Measurements from ENCODE around the gene MIPEP.

The MIPEP gene

GRCh38 chr13:23843436-23843835 lies 45.8 kb downstream of the MIPEP start:
- TF ChIP-seq TAF1 (IDR thresholded peaks at IDR 0.05; ENCODE audit: borderline replicate concordance, low read depth, low read length) = no peak
- no peak for TF ChIP-seq POLR2AphosphoS5 (IDR thresholded peaks at IDR 0.05; ENCODE audit: low read depth, low read length)
- no peak for TF ChIP-seq POLR2A (IDR thresholded peaks at IDR 0.05; ENCODE audit: low read depth, low read length)
- DNase-seq (ENCODE audit: insufficient read length) = no peak
- FAIRE-seq = no peak

- FAIRE-seq (no peak), DNase-seq (ENCODE audit: insufficient read length) (no peak)
- no peak for TF ChIP-seq POLR2A (IDR thresholded peaks at IDR 0.05; ENCODE audit: low read depth, low read length)
- no peak for TF ChIP-seq POLR2AphosphoS5 (IDR thresholded peaks at IDR 0.05; ENCODE audit: low read depth, low read length)
- no peak for TF ChIP-seq TAF1 (IDR thresholded peaks at IDR 0.05; ENCODE audit: borderline replicate concordance, low read depth, low read length)
Observed at GRCh38 chr13:23842406-23842805, 46.8 kb downstream of the MIPEP start.

GRCh38 chr13:23833733-23834611 lies 55.2 kb downstream of the MIPEP start:
- no peak for FAIRE-seq
- no peak for DNase-seq (ENCODE audit: insufficient read length)
- TF ChIP-seq TAF1 (IDR thresholded peaks at IDR 0.05; ENCODE audit: borderline replicate concordance, low read depth, low read length) (no peak), POLR2AphosphoS5 (IDR thresholded peaks at IDR 0.05; ENCODE audit: low read depth, low read length) (no peak), POLR2A (IDR thresholded peaks at IDR 0.05; ENCODE audit: low read depth, low read length) (no peak)

GRCh38 chr13:23828866-23829265 lies 60.3 kb downstream of the MIPEP start:
- TF ChIP-seq POLR2AphosphoS5 (IDR thresholded peaks at IDR 0.05; ENCODE audit: low read depth, low read length) (no peak), TAF1 (IDR thresholded peaks at IDR 0.05; ENCODE audit: borderline replicate concordance, low read depth, low read length) (no peak), POLR2A (IDR thresholded peaks at IDR 0.05; ENCODE audit: low read depth, low read length) (no peak)
- FAIRE-seq = peak; percentile 42
- DNase-seq (ENCODE audit: insufficient read length) = no peak

DNA sequence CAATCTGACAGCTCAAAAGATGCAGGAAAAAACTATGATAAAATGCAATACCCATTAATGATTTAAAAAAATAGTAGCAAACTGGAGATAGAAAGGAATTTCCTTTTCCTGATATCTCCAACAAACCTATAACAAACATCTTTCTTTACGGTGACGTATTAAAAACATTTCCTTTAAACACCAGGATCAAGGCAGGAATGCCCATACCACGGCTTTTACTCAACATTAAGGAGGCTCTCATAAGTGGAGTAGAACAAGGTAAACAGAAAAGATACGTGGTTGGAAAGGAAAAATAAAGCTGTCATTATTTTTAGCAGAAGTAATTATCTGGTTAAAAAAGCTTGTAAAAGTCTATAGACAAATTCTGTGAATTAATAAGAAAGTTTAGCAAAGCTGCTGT lies 61.1 kb downstream of the MIPEP start:
- DNase-seq (ENCODE audit: insufficient read length) (no peak), FAIRE-seq (no peak)
- TF ChIP-seq TAF1 (IDR thresholded peaks at IDR 0.05; ENCODE audit: borderline replicate concordance, low read depth, low read length) = no peak
- TF ChIP-seq POLR2A (IDR thresholded peaks at IDR 0.05; ENCODE audit: low read depth, low read length) = no peak
- TF ChIP-seq POLR2AphosphoS5 (IDR thresholded peaks at IDR 0.05; ENCODE audit: low read depth, low read length) = no peak

GRCh38 chr13:23825179-23825578 lies 64.0 kb downstream of the MIPEP start:
- no peak for DNase-seq (ENCODE audit: insufficient read length)
- no peak for FAIRE-seq
- TF ChIP-seq TAF1 (IDR thresholded peaks at IDR 0.05; ENCODE audit: borderline replicate concordance, low read depth, low read length) = no peak

- TF ChIP-seq POLR2AphosphoS5 (IDR thresholded peaks at IDR 0.05; ENCODE audit: low read depth, low read length) (no peak), POLR2A (IDR thresholded peaks at IDR 0.05; ENCODE audit: low read depth, low read length) (no peak), TAF1 (IDR thresholded peaks at IDR 0.05; ENCODE audit: borderline replicate concordance, low read depth, low read length) (no peak)
- no peak for FAIRE-seq
- DNase-seq (ENCODE audit: insufficient read length) = no peak
Observed at GRCh38 chr13:23824371-23824770, 64.8 kb downstream of the MIPEP start.

DNA sequence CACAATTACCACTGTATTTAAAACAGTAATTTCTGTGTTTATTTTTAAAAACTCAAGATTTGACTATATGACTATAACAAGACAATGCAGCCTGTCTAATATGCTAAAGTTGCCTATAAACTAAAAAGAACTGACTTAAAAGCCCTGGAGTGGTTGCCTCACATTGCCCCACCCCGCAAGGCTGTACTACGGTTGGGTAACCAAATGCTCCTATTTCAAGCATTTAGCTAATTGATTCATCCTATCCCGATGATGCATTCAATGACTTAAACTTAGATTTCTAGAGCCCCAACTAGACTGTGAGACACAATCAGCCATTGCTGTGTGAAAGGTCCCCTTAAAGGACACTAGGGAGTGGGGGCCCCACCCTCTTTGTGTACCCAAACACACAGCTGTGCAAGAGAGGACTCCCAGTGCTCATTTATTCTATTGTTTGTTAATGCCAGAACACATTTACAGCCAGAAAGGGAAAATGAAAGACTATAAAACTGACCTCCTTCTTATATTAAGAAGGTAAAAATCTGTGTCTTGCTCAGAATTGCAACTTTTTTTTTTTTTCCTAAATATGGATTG lies 66.9 kb downstream of the MIPEP start:
- TF ChIP-seq POLR2AphosphoS5 (IDR thresholded peaks at IDR 0.05; ENCODE audit: low read depth, low read length) (no peak), TAF1 (IDR thresholded peaks at IDR 0.05; ENCODE audit: borderline replicate concordance, low read depth, low read length) (no peak), POLR2A (IDR thresholded peaks at IDR 0.05; ENCODE audit: low read depth, low read length) (no peak)
- DNase-seq (ENCODE audit: insufficient read length) (no peak), FAIRE-seq (no peak)

GRCh38 chr13:23820530-23820929 lies 68.7 kb downstream of the MIPEP start:
- FAIRE-seq = no peak

DNA sequence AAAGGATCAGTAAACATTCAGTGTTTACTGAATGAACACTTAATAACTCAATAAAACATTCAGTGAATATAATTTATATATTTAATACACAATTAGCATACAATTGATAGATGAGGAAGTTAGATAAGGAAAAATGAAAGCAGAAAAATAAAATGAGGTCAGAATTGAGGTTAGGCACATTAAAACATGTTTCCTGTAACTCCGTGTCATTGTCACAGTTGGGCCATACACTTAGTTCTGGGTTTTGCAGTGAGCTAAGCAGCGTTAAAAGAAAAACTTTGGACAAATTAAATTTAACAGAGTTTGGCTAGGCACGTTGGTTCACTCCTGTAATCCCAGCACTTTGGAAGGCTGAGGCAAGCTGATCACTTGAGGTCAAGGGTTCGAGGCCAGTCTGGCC lies 71.4 kb downstream of the MIPEP start:
- DNase-seq (ENCODE audit: insufficient read length) = no peak
- no peak for FAIRE-seq
- TF ChIP-seq POLR2AphosphoS5 (IDR thresholded peaks at IDR 0.05; ENCODE audit: low read depth, low read length) (no peak), POLR2A (IDR thresholded peaks at IDR 0.05; ENCODE audit: low read depth, low read length) (no peak), TAF1 (IDR thresholded peaks at IDR 0.05; ENCODE audit: borderline replicate concordance, low read depth, low read length) (no peak)

More at GRCh38 chr13:23820530-23820929, 68.7 kb downstream of the MIPEP start:
- TF ChIP-seq POLR2AphosphoS5 (IDR thresholded peaks at IDR 0.05; ENCODE audit: low read depth, low read length) = no peak
- TF ChIP-seq POLR2A (IDR thresholded peaks at IDR 0.05; ENCODE audit: low read depth, low read length) = no peak
- no peak for TF ChIP-seq TAF1 (IDR thresholded peaks at IDR 0.05; ENCODE audit: borderline replicate concordance, low read depth, low read length)
- no peak for DNase-seq (ENCODE audit: insufficient read length)

GRCh38 chr13:23817136-23817535 lies 72.1 kb downstream of the MIPEP start:
- DNase-seq (ENCODE audit: insufficient read length) = no peak
- TF ChIP-seq TAF1 (IDR thresholded peaks at IDR 0.05; ENCODE audit: borderline replicate concordance, low read depth, low read length) (no peak), POLR2AphosphoS5 (IDR thresholded peaks at IDR 0.05; ENCODE audit: low read depth, low read length) (no peak), POLR2A (IDR thresholded peaks at IDR 0.05; ENCODE audit: low read depth, low read length) (no peak)
- no peak for FAIRE-seq

- FAIRE-seq = no peak
- no peak for DNase-seq (ENCODE audit: insufficient read length)
- TF ChIP-seq TAF1 (IDR thresholded peaks at IDR 0.05; ENCODE audit: borderline replicate concordance, low read depth, low read length) = no peak
- no peak for TF ChIP-seq POLR2AphosphoS5 (IDR thresholded peaks at IDR 0.05; ENCODE audit: low read depth, low read length)
- no peak for TF ChIP-seq POLR2A (IDR thresholded peaks at IDR 0.05; ENCODE audit: low read depth, low read length)
Observed at GRCh38 chr13:23813635-23814034, 75.6 kb downstream of the MIPEP start.

Measured in GM12892 (cell line).